SK-N-SH (cell line): ENCODE data around the gene OR6B2. TPM values are rescaled to one million over a fixed set of nuclear protein-coding genes. Genes with fewer than 3 reads are reported as not detected.

Source experiments
- CTCF ChIA-PET: fragments of 300-600, 350-600 bp; formaldehyde crosslinking; extraction: SDS; loops from one replicate; lab custom pipeline; 2021; lab: Yijun Ruan, JAX
- POLR2A ChIA-PET: fragments of 350-600 bp; sonication (Branson Sonifier 250); formaldehyde crosslinking; extraction: SDS; loops from one replicate; lab custom pipeline; 2020; ENCODE audit warnings: antibody characterized with exemption, inconsistent platforms; lab: Yijun Ruan, JAX
- DNase-seq: peaks from one replicate; pipeline ENCODE4 v3.0.0; 2012
- H2AFZ ChIP-seq: fragments of 200-600 bp; sonication (generic); 2 replicates; pipeline ENCODE4 v1.8.1; 2016; ENCODE audit warnings: antibody characterized with exemption, mild to moderate bottlenecking, low read depth
- H3F3A ChIP-seq: fragments of 200-600 bp; sonication (generic); replicated peaks from 2 replicates; pipeline ENCODE3; 2016; ENCODE audit warnings: antibody characterized with exemption, mild to moderate bottlenecking; ENCODE audit not compliant: insufficient read depth
- H3K27ac ChIP-seq, 2 experiments: fragments of 200-500 bp in 1 of 2; fragments of 200-600 bp in 1 of 2; sonication (Bioruptor generic) in 1 of 2; sonication (generic), shearing (Covaris generic) in 1 of 2; 2 replicates each; pipeline versions ENCODE4 v1.5.1 to v1.6.1; 2014 to 2016; ENCODE audit warnings: low read depth in 2 of 2, inconsistent platforms in 1 of 2, low read length in 1 of 2, mild to moderate bottlenecking in 1 of 2, mixed read lengths in 1 of 2
- H3K27me3 ChIP-seq: fragments of 200-600 bp; sonication (generic), shearing (Covaris generic); 2 replicates; pipeline ENCODE4 v1.6.1; 2016; ENCODE audit warnings: mixed run types; ENCODE audit not compliant: insufficient read depth
- H3K36me3 ChIP-seq, 2 experiments: fragments of 200-500 bp in 1 of 2; fragments of 200-600 bp in 1 of 2; sonication (Bioruptor generic) in 1 of 2; sonication (generic) in 1 of 2; replicated peaks in 1 of 2; 2 replicates each; pipeline versions ENCODE3 to v1.5.1; 2014 to 2016; ENCODE audit warnings: low read length in 1 of 2, mild to moderate bottlenecking in 1 of 2; ENCODE audit not compliant: insufficient read depth in 2 of 2, control insufficient read depth in 1 of 2
- H3K4me1 ChIP-seq, 2 experiments: fragments of 200-500 bp in 1 of 2; fragments of 200-600 bp in 1 of 2; sonication (Bioruptor generic) in 1 of 2; sonication (generic), shearing (Covaris generic) in 1 of 2; 2 replicates each; pipeline versions ENCODE4 v1.5.1 to v1.6.1; 2014 to 2016; ENCODE audit warnings: low read depth in 1 of 2, low read length in 1 of 2, mixed run types in 1 of 2; ENCODE audit not compliant: insufficient read depth in 2 of 2, control insufficient read depth in 1 of 2
- H3K4me2 ChIP-seq: fragments of 200-600 bp; sonication (generic), shearing (Covaris generic); 2 replicates; pipeline ENCODE4 v1.6.1; 2017; ENCODE audit warnings: mixed run types
- H3K4me3 ChIP-seq, 2 experiments: fragments of 200-500 bp in 1 of 2; fragments of 200-600 bp in 1 of 2; sonication (Bioruptor generic) in 1 of 2; sonication (generic), shearing (Covaris generic) in 1 of 2; 2 replicates each; pipeline versions ENCODE4 v1.5.1 to v1.8.1; 2014 to 2016; ENCODE audit warnings: low read depth in 2 of 2, inconsistent platforms in 1 of 2, low read length in 1 of 2, mild to moderate bottlenecking in 1 of 2, mixed read lengths in 1 of 2, moderate library complexity in 1 of 2
- H3K79me2 ChIP-seq: fragments of 200-600 bp; sonication (generic); 2 replicates; pipeline ENCODE4 v1.8.1; 2017; ENCODE audit warnings: mild to moderate bottlenecking; ENCODE audit not compliant: insufficient read depth
- H3K9ac ChIP-seq: fragments of 200-600 bp; sonication (generic); 2 replicates; pipeline ENCODE4 v1.6.1; 2017; ENCODE audit warnings: mixed run types
- H3K9me2 ChIP-seq: fragments of 200-600 bp; sonication (generic); 2 replicates; pipeline ENCODE4 v1.6.1; 2017; ENCODE audit warnings: mixed run types
- H3K9me3 ChIP-seq: fragments of 200-600 bp; sonication (generic); 2 replicates; pipeline ENCODE4 v1.6.1; 2017; ENCODE audit warnings: mixed run types, mild to moderate bottlenecking, moderate library complexity
- H4K20me1 ChIP-seq: fragments of 200-600 bp; sonication (generic); 2 replicates; pipeline ENCODE4 v1.6.1; 2017; ENCODE audit warnings: mild to moderate bottlenecking, mixed run types; ENCODE audit not compliant: insufficient read depth
- CHD2 ChIP-seq: fragments of 150-350 bp; IDR thresholded peaks from 2 replicates; pipeline ENCODE4 v1.6.1; 2018; ENCODE audit warnings: low read length; ENCODE audit not compliant: partially characterized antibody
- ELF1 ChIP-seq: IDR thresholded peaks from 2 replicates; pipeline ENCODE4 v1.4.0; 2012
- EP300 ChIP-seq, 2 experiments: IDR thresholded peaks; 2 replicates each; pipeline versions ENCODE4 v1.4.0 to v1.6.1; 2012; ENCODE audit warnings: borderline replicate concordance in 1 of 2, low read depth in 1 of 2, low read length in 1 of 2
- FOXJ3 ChIP-seq: sonication (generic); formaldehyde crosslinking; IDR thresholded peaks from 2 replicates; pipeline ENCODE4 v1.5.1; 2020; ENCODE audit warnings: mild to moderate bottlenecking, missing genetic modification reagents
- GABPA ChIP-seq: IDR thresholded peaks from 2 replicates; pipeline ENCODE4 v1.4.0; 2012; ENCODE audit warnings: low read depth, mild to moderate bottlenecking
- GATA2 ChIP-seq: sonication (generic); formaldehyde crosslinking; IDR thresholded peaks from 2 replicates; pipeline ENCODE4 v1.5.0; 2020; ENCODE audit warnings: mild to moderate bottlenecking, missing genetic modification reagents
- IRF3 ChIP-seq: fragments of 150-350 bp; IDR thresholded peaks from 2 replicates; pipeline ENCODE4 v1.6.1; 2016; ENCODE audit warnings: mild to moderate bottlenecking, low read depth, low read length
- JUND ChIP-seq: IDR thresholded peaks from 2 replicates; pipeline ENCODE4 v1.4.0; 2012
- MAX ChIP-seq: IDR thresholded peaks from 2 replicates; pipeline ENCODE4 v1.4.0; 2012; ENCODE audit warnings: low read depth
- MEF2A ChIP-seq: IDR thresholded peaks from 2 replicates; pipeline ENCODE4 v1.4.0; 2012; ENCODE audit warnings: low read depth, borderline replicate concordance
- NRF1 ChIP-seq: IDR thresholded peaks from 2 replicates; pipeline ENCODE4 v1.6.1; 2012; ENCODE audit warnings: low read depth, mild to moderate bottlenecking, low read length
- RCOR1 ChIP-seq: fragments of 150-350 bp; IDR thresholded peaks from 2 replicates; pipeline ENCODE4 v1.6.1; 2017; ENCODE audit warnings: antibody characterized with exemption, low read length
- REST ChIP-seq: IDR thresholded peaks from 2 replicates; pipeline ENCODE4 v1.6.1; 2012; ENCODE audit warnings: mild to moderate bottlenecking, low read depth, low read length, moderate library complexity
- RFX5 ChIP-seq: IDR thresholded peaks from 2 replicates; pipeline ENCODE4 v1.6.1; 2012; ENCODE audit warnings: mild to moderate bottlenecking, improper control_type of control experiment, low read length
- RXRA ChIP-seq: IDR thresholded peaks from 2 replicates; pipeline ENCODE4 v1.4.0; 2012; ENCODE audit warnings: low read depth, mild to moderate bottlenecking, borderline replicate concordance
- SIN3A ChIP-seq: IDR thresholded peaks from 2 replicates; pipeline ENCODE4 v1.6.1; 2012; ENCODE audit warnings: low read depth, mild to moderate bottlenecking, low read length, moderate library complexity, borderline replicate concordance
- SMC3 ChIP-seq: IDR thresholded peaks from 2 replicates; pipeline ENCODE4 v1.6.1; 2012; ENCODE audit warnings: low read depth, low read length, improper control_type of control experiment
- TAF1 ChIP-seq: IDR thresholded peaks from 2 replicates; pipeline ENCODE4 v1.6.1; 2012; ENCODE audit warnings: low read depth, mild to moderate bottlenecking, low read length, moderate library complexity, borderline replicate concordance
- TCF12 ChIP-seq: IDR thresholded peaks from 2 replicates; pipeline ENCODE4 v1.4.0; 2012
- USF2 ChIP-seq: fragments of 150-350 bp; IDR thresholded peaks from 2 replicates; pipeline ENCODE4 v1.6.1; 2017; ENCODE audit warnings: antibody characterized with exemption, low read length, low read depth, borderline replicate concordance
- WGBS: methylation state at CpG from one replicate; pipeline ENCODE4 v1.1.6; 2017; ENCODE audit warnings: low lambda C conversion rate; 5-methylcytosine and 5-hydroxymethylcytosine counted together
- polyA plus RNA-seq, 3 experiments: library from polyadenylated mRNA; depleted of rRNA; stranded (reverse); fragments of >200 nt; gene quantifications; 2 replicates each; pipeline ENCODE4 v1.2.3, GENCODE V29; 2012

Gene OR6B2
- polyA plus RNA-seq, 1 of the 3 experiments (the other 2 are of a cell fraction), result not detected

GRCh38 chr2:240068193-240068592 lies 38.0 kb upstream of the OR6B2 start:
- no peaks in the 10 kb centered on the region for H3K9me3 ChIP-seq
- H3K4me3 ChIP-seq, result no peak overlapping the region
- no peak overlapping the region for H2AFZ ChIP-seq
- H3K36me3 ChIP-seq, result no peaks in the 10 kb centered on the region
- no peak for DNase-seq
- H3K9me2 ChIP-seq, result no peaks in the 10 kb centered on the region
- TF ChIP-seq TAF1 (no peak), MAX (no peak), NRF1 (no peak), TCF12 (no peak), JUND (no peak), GATA2 (CRISPR knock-in tag) (no peak), REST (no peak), SMC3 (no peak), RCOR1 (no peak)
- H3K9ac ChIP-seq, result no peak overlapping the region
- no peaks in the 10 kb centered on the region for H3F3A ChIP-seq
- H3K27ac ChIP-seq, result no peak overlapping the region
- H3K27me3 ChIP-seq, result no peaks in the 10 kb centered on the region
- H4K20me1 ChIP-seq, result no peaks in the 10 kb centered on the region
- WGBS, result 22% methylated on average over 1 of the region's 1 CpG
- CTCF ChIA-PET, result interaction anchor here (1.0 to 4.1 kb wide), 2 partner anchors 47 to 75 kb away, joined by 3 to 18 read pairs; no protein-coding TSS in a partner anchor
- H3K4me1 ChIP-seq, result no peaks in the 10 kb centered on the region
- POLR2A ChIA-PET, result no interaction called here
- no peak overlapping the region for H3K4me2 ChIP-seq
- no peaks in the 10 kb centered on the region for H3K79me2 ChIP-seq

GRCh38 chr2:240066489-240066888 lies 36.3 kb upstream of the OR6B2 start:
- TF ChIP-seq USF2, result no peak
- TF ChIP-seq IRF3, result no peak
- TF ChIP-seq JUND, result no peak
- no peak for TF ChIP-seq MEF2A
- TF ChIP-seq SIN3A, result no peak
- no peak for TF ChIP-seq ELF1
- no peak for TF ChIP-seq CHD2
- no peak for TF ChIP-seq GABPA
- TF ChIP-seq FOXJ3 (CRISPR knock-in tag), result no peak
- TF ChIP-seq EP300 (IDR thresholded peaks at IDR 0.05; ENCODE audit: borderline replicate concordance in 1 of 2, low read depth in 1 of 2, low read length in 1 of 2), result no peak
- TF ChIP-seq MAX, result no peak
- TF ChIP-seq SMC3, result no peak
- TF ChIP-seq RXRA, result no peak
- TF ChIP-seq RFX5, result no peak
- DNase-seq, result no peak
- no peaks in the 10 kb centered on the region for H3K9me3 ChIP-seq
- no peak overlapping the region for H3K9ac ChIP-seq
- H2AFZ ChIP-seq, result no peak overlapping the region
- H3K4me2 ChIP-seq, result no peak overlapping the region
- no peak overlapping the region for H3K27ac ChIP-seq
- H4K20me1 ChIP-seq, result no peaks in the 10 kb centered on the region
- ChIA-PET CTCF (interaction anchor here (1.2 to 12.7 kb wide), 2 partner anchors 9 to 76 kb away, joined by 3 to 291 read pairs; partner anchors contain the start of gene OTOS), POLR2A (no interaction called here)
- H3K4me3 ChIP-seq, result no peak overlapping the region
- no peaks in the 10 kb centered on the region for H3F3A ChIP-seq
- H3K36me3 ChIP-seq, result no peaks in the 10 kb centered on the region
- H3K27me3 ChIP-seq, result no peaks in the 10 kb centered on the region
- 23% methylated on average over 5 of the region's 5 CpGs for WGBS
- no peaks in the 10 kb centered on the region for H3K9me2 ChIP-seq
- no peaks in the 10 kb centered on the region for H3K4me1 ChIP-seq
- H3K79me2 ChIP-seq, result no peaks in the 10 kb centered on the region
